ENCODE data around the gene SPINT4.

- TF ChIP-seq POLR2A (IDR thresholded peaks at IDR 0.05; ENCODE audit: extremely low read depth, insufficient read length) (no peak), CTCF (IDR thresholded peaks at IDR 0.05; ENCODE audit: low read depth, low read length) (no peak)
Observed at GRCh38 chr20:45765307-45765875, 43.2 kb downstream of the SPINT4 start.
